ENCODE measurements around the gene ST3GAL5. TPM values are rescaled to one million over a fixed set of nuclear protein-coding genes. Genes with fewer than 3 reads are reported as not detected.
"Not testable (repeated sequence)": the region's sequence is repeated elsewhere in the genome, so short reads cannot be mapped to it uniquely, and the experiment has no call there.

Gene ST3GAL5
- polyA plus RNA-seq, 2 donors, result 1.9 to 3.2 TPM

DNA sequence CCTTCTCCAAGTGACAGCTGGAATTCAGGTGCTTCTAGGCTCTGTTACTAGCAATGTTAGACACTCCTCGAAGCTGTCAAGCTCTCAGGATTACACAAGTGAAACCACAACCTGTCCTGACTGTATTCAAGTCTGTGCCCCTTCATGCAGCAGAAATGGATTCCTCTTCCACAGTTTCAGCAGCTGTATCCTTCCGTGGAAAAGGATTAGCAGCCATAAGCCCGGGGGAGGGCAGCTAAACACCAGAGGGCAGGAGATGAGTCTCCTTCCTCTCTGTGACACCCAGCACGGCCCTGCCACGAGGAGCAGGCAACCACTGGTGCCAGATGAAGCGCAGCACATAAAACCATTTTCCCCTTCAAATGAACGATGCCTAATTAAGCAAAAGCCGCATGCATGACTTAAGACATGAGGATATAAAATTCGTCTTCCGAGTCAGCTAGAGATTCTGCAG lies 1.2 kb downstream of the ST3GAL5 start:
- Histone ChIP-seq H3K4me3 (ENCODE audit: low read depth in 1 of 2, low read length in 2 of 2) (peak overlapping the region in 1 of 2 donors; percentile 74), H3K27ac (ENCODE audit: low read depth in 2 of 2, low read length in 1 of 2) (peak overlapping the region; percentile 71 to 81), H3K27me3 (ENCODE audit: control insufficient read depth in 1 of 2, insufficient read depth in 2 of 2, low read length in 2 of 2) (no peaks in the 10 kb centered on the region), H3K9me3 (ENCODE audit: control insufficient read depth in 2 of 2, insufficient read depth in 1 of 2, low read depth in 1 of 2, low read length in 1 of 2) (no peaks in the 10 kb centered on the region), H3K4me1 (ENCODE audit: control insufficient read depth in 2 of 2, insufficient read depth in 2 of 2, low read length in 1 of 2) (no peaks in the 10 kb centered on the region), H3K36me3 (ENCODE audit: control insufficient read depth in 2 of 2, insufficient read depth in 2 of 2, low read length in 1 of 2) (no peaks in the 10 kb centered on the region)
- WGBS, 2 donors, result 4 to 6% methylated on average over 10 of the region's 10 CpGs

DNA sequence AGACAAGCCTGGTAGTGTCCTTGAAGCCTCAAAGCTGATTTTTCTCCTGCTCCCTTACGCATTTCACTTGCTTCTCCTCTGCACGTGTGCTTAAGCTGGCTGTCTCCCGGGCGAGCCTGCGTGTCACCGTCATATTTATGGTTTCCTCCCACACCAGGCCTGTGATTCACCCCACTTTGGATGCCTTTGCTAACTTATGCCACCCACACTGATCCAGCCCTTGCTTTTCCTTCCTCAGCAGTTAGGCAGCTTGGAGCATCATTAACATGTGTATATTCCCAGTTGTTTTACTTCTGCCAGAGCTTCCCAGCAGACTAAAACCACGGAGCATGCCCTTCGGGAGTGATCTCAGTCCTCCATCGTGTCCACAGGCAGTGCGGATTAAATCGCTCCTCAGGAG lies 2.2 kb downstream of the ST3GAL5 start:
- no peaks in the 10 kb centered on the region for H3K4me1 ChIP-seq (ENCODE audit: control insufficient read depth in 2 of 2, insufficient read depth in 2 of 2, low read length in 1 of 2)
- no peaks in the 10 kb centered on the region for H3K27me3 ChIP-seq (ENCODE audit: control insufficient read depth in 1 of 2, insufficient read depth in 2 of 2, low read length in 2 of 2)
- peak overlapping the region in 1 of 2 donors; percentile 48 for H3K27ac ChIP-seq (ENCODE audit: low read depth in 2 of 2, low read length in 1 of 2)
- no peak overlapping the region for H3K4me3 ChIP-seq (ENCODE audit: low read depth in 1 of 2, low read length in 2 of 2)
- peaks cover 0 to 2% of the 10 kb centered on the region in 2 donors for H3K9me3 ChIP-seq (ENCODE audit: control insufficient read depth in 2 of 2, insufficient read depth in 1 of 2, low read depth in 1 of 2, low read length in 1 of 2)
- no peaks in the 10 kb centered on the region for H3K36me3 ChIP-seq (ENCODE audit: control insufficient read depth in 2 of 2, insufficient read depth in 2 of 2, low read length in 1 of 2)
- 18 to 31% methylated on average over 11 of the region's 11 CpGs for WGBS, 2 donors

DNA sequence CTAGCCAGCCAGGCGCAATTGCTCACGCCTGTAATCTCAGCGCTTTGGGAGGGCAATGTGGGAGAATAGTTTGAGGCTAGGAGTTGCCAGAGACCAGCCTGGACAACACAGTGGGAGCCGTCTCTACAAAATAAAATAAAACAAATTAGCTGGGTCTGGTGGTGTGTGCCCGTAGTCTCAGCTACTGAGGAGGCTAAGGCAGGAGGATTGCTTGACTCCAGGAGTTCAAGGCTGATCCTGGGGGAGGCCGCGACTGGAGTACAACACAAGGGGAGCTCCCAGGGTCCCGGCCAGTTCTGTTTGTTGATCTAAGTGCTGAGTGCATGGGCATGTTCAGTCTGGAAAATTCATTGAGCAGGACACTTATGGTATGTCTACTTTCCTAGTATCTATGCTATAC lies 2.6 kb downstream of the ST3GAL5 start:
- H3K27me3 ChIP-seq (ENCODE audit: control insufficient read depth in 1 of 2, insufficient read depth in 2 of 2, low read length in 2 of 2), result no peaks in the 10 kb centered on the region
- H3K9me3 ChIP-seq (ENCODE audit: control insufficient read depth in 2 of 2, insufficient read depth in 1 of 2, low read depth in 1 of 2, low read length in 1 of 2), result peaks cover 0 to 2% of the 10 kb centered on the region in 2 donors
- no peaks in the 10 kb centered on the region for H3K36me3 ChIP-seq (ENCODE audit: control insufficient read depth in 2 of 2, insufficient read depth in 2 of 2, low read length in 1 of 2)
- H3K4me3 ChIP-seq (ENCODE audit: low read depth in 1 of 2, low read length in 2 of 2), result no peak overlapping the region
- no peak overlapping the region for H3K27ac ChIP-seq (ENCODE audit: low read depth in 2 of 2, low read length in 1 of 2)
- WGBS, 2 donors, result 79 to 90% methylated on average over 8 of the region's 8 CpGs
- no peaks in the 10 kb centered on the region for H3K4me1 ChIP-seq (ENCODE audit: control insufficient read depth in 2 of 2, insufficient read depth in 2 of 2, low read length in 1 of 2)

DNA sequence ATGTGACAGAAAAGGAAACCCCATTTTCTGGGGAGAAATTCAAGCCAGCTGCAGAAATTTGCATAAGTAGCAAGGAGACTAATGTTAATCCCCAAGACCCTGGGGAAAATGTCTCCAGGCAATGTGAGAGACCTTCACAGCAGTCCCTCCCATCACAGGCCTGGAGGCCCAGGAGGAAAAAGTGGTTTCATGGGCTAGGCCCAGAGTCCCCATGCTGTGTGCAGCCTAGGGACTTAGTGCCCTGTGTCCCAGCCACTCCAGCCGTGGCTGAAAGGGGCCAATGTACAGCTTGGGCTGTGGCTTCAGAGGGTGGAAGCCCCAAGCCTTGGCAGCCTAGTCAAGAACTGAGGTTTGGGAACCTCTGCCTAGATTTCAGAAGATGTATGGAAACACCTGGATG lies 7.0 kb downstream of the ST3GAL5 start:
- not testable (repeated sequence) for H3K27ac ChIP-seq (ENCODE audit: low read depth in 2 of 2, low read length in 1 of 2)
- 96% methylated on average over 1 of the region's 1 CpG for WGBS, 2 donors

DNA sequence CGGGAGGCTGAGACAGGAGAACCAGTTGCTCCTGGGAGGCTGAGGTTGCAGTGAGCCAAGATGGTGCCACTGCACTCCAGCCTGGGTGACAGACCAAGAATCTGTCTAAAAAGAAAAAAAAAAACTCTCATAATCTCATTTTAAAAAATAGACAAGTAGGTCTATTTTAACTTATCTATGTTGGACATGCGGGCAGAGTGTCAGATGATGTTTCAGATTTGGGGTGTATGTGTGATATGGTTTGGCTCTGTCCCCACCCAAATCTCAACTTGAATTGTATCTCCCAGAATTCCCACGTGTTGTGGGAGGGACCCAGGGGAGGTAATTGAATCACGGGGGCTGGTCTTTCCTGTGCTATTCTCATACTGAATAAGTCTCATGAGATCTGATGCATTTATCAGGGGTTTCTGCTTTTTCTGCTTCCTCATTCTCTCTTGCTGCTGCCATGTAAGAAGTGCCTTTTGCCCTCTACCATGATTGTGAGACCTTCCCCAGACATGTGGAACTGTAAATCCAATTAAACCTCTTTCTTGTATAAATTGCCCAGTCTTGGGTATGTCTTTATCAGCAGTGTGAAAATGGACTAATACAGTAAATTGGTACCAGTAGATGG lies 8.0 kb downstream of the ST3GAL5 start:
- H3K36me3 ChIP-seq (ENCODE audit: control insufficient read depth in 2 of 2, insufficient read depth in 2 of 2, low read length in 1 of 2); H3K4me1 ChIP-seq (ENCODE audit: control insufficient read depth in 2 of 2, insufficient read depth in 2 of 2, low read length in 1 of 2); H3K9me3 ChIP-seq (ENCODE audit: control insufficient read depth in 2 of 2, insufficient read depth in 1 of 2, low read depth in 1 of 2, low read length in 1 of 2); H3K27ac ChIP-seq (ENCODE audit: low read depth in 2 of 2, low read length in 1 of 2); H3K27me3 ChIP-seq (ENCODE audit: control insufficient read depth in 1 of 2, insufficient read depth in 2 of 2, low read length in 2 of 2); H3K4me3 ChIP-seq (ENCODE audit: low read depth in 1 of 2, low read length in 2 of 2): not testable (repeated sequence)
- 73 to 77% methylated on average over 4 of the region's 4 CpGs for WGBS, 2 donors

More for the DNA sequence above, 7.0 kb downstream of the ST3GAL5 start:
- not testable (repeated sequence) for H3K9me3 ChIP-seq (ENCODE audit: control insufficient read depth in 2 of 2, insufficient read depth in 1 of 2, low read depth in 1 of 2, low read length in 1 of 2); H3K4me3 ChIP-seq (ENCODE audit: low read depth in 1 of 2, low read length in 2 of 2); H3K36me3 ChIP-seq (ENCODE audit: control insufficient read depth in 2 of 2, insufficient read depth in 2 of 2, low read length in 1 of 2); H3K27me3 ChIP-seq (ENCODE audit: control insufficient read depth in 1 of 2, insufficient read depth in 2 of 2, low read length in 2 of 2); H3K4me1 ChIP-seq (ENCODE audit: control insufficient read depth in 2 of 2, insufficient read depth in 2 of 2, low read length in 1 of 2)

DNA sequence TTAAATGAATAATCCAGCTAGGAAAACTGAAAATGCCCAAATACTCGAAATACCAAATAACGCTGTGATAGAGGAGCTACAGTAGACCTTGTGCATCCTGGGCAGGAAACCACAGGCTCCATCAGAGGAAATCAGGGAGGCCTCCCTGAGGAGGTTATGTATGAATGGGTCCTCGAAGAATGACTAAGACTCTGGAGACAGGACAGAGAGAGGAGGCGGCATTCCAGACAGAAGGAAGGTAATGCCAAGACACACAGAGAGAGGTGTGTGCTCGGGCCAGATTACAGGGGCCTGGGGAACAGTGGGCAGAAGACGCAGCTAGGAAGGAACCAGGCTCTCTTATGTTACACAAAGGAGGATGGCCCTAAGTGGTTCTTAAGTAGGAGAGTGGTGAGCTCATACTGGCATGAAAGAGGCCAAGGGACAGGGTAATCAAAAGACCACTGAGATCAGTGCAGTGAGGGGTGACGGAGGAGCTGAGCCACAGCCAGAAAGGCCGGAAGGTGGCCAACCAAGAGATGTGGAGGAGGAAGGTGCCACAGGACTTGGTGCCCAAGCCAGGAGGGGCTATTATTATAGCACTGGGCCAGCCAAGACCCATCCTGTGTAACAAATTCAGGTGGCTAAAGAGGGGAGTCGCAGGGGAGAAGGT lies 9.9 kb downstream of the ST3GAL5 start:
- no peak overlapping the region for H3K27ac ChIP-seq (ENCODE audit: low read depth in 2 of 2, low read length in 1 of 2)
- no peaks in the 10 kb centered on the region for H3K4me1 ChIP-seq (ENCODE audit: control insufficient read depth in 2 of 2, insufficient read depth in 2 of 2, low read length in 1 of 2)
- H3K27me3 ChIP-seq (ENCODE audit: control insufficient read depth in 1 of 2, insufficient read depth in 2 of 2, low read length in 2 of 2), result no peaks in the 10 kb centered on the region
- WGBS, 2 donors, result 86 to 89% methylated on average over 9 of the region's 9 CpGs
- no peaks in the 10 kb centered on the region for H3K36me3 ChIP-seq (ENCODE audit: control insufficient read depth in 2 of 2, insufficient read depth in 2 of 2, low read length in 1 of 2)
- peaks cover 0 to 2% of the 10 kb centered on the region in 2 donors for H3K9me3 ChIP-seq (ENCODE audit: control insufficient read depth in 2 of 2, insufficient read depth in 1 of 2, low read depth in 1 of 2, low read length in 1 of 2)
- H3K4me3 ChIP-seq (ENCODE audit: low read depth in 1 of 2, low read length in 2 of 2), result no peak overlapping the region

DNA sequence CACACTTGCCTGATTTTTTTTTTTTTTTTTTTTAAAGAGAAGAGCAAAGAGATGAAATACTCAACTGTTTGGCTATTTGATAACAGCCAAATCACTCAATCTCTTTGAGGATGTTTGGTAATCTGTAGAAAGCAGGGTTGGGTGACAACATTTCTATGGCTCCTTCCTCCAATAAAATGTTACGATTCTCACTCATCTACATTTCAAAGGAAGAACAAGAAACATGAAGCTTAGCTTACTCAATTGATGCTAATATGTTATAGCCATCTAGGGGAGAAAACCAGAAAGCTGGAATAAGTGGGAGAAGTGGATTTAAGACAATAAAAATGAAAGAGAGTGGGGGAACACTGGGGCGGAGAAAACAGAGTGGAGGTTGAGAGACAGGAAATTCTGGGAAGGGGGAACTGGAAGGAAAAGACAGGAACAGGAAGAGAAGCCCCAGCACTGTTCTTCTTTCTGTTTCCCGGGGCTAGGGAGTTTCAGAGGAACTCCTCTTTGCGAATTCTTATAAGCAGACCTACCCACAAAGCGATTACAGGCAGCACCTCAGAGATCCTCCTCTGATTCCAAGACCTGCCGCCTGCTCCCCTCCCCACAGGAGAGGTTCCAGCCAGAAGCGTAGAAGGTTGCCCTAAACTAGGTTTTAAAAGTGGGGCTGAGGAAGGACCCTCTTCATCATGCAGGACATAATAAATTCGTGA lies 13.3 kb downstream of the ST3GAL5 start:
- no peak overlapping the region for H3K27ac ChIP-seq (ENCODE audit: low read depth in 2 of 2, low read length in 1 of 2)
- no peaks in the 10 kb centered on the region for H3K4me1 ChIP-seq (ENCODE audit: control insufficient read depth in 2 of 2, insufficient read depth in 2 of 2, low read length in 1 of 2)
- H3K36me3 ChIP-seq (ENCODE audit: control insufficient read depth in 2 of 2, insufficient read depth in 2 of 2, low read length in 1 of 2), result no peaks in the 10 kb centered on the region
- H3K9me3 ChIP-seq (ENCODE audit: control insufficient read depth in 2 of 2, insufficient read depth in 1 of 2, low read depth in 1 of 2, low read length in 1 of 2), result no peaks in the 10 kb centered on the region
- no peaks in the 10 kb centered on the region for H3K27me3 ChIP-seq (ENCODE audit: control insufficient read depth in 1 of 2, insufficient read depth in 2 of 2, low read length in 2 of 2)
- WGBS, 2 donors, result 78 to 85% methylated on average over 8 of the region's 8 CpGs
- no peak overlapping the region for H3K4me3 ChIP-seq (ENCODE audit: low read depth in 1 of 2, low read length in 2 of 2)

DNA sequence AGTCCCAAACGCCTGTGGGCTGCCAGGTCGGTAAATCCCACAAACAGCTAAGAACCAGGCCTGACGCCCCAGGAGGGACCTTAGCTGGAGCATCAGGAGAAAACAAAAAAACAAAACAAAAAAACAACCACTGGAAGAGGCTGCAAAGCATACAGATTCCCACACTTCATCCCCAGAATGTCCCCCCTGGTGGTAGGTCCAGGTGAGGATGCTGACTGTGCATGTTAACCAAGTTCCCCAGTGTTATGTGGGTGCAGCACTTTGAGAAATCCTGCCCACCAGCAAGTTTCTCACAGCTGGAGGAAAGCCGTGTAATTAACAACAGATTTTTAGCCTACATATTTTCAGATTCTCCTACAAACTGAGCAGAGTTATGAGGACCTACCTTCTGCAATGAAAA lies 15.1 kb downstream of the ST3GAL5 start:
- H3K27me3 ChIP-seq (ENCODE audit: control insufficient read depth in 1 of 2, insufficient read depth in 2 of 2, low read length in 2 of 2), result no peaks in the 10 kb centered on the region
- H3K36me3 ChIP-seq (ENCODE audit: control insufficient read depth in 2 of 2, insufficient read depth in 2 of 2, low read length in 1 of 2), result no peaks in the 10 kb centered on the region
- no peaks in the 10 kb centered on the region for H3K4me1 ChIP-seq (ENCODE audit: control insufficient read depth in 2 of 2, insufficient read depth in 2 of 2, low read length in 1 of 2)
- H3K9me3 ChIP-seq (ENCODE audit: control insufficient read depth in 2 of 2, insufficient read depth in 1 of 2, low read depth in 1 of 2, low read length in 1 of 2), result no peaks in the 10 kb centered on the region
- no peak overlapping the region for H3K27ac ChIP-seq (ENCODE audit: low read depth in 2 of 2, low read length in 1 of 2)
- 92 to 94% methylated on average over 4 of the region's 4 CpGs for WGBS, 2 donors
- no peak overlapping the region for H3K4me3 ChIP-seq (ENCODE audit: low read depth in 1 of 2, low read length in 2 of 2)

DNA sequence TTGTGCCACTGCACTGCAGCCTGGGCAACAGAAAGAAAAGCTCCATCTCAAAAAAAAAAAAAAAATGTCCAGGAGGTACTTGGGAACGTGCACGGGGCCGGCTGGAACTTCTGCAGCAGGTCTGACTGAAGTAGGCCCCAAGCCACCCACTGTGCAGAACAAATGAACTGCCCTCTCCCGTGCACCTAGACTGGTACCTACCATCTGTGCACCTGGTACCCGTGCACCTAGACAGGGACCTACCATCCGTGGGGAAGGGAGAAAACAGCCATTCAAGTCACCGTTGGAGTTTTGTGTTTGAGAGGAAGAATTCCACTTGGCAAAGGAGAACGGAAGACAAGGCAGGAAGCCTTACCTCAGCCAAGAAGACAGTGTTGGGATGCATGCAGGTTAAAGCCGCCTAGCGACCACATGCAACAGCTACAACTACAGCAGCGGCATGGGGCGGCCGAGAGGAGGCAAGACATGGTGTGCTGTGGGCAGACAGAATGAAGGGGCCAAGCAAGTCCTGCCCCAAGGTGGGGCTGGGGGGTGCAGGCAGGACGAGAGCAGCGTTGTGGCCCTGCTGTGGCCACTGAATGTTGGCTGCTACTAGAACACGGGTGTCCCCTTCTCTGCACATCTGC lies 16.1 kb downstream of the ST3GAL5 start:
- Histone ChIP-seq H3K27me3 (ENCODE audit: control insufficient read depth in 1 of 2, insufficient read depth in 2 of 2, low read length in 2 of 2) (no peaks in the 10 kb centered on the region), H3K4me3 (ENCODE audit: low read depth in 1 of 2, low read length in 2 of 2) (no peak overlapping the region), H3K27ac (ENCODE audit: low read depth in 2 of 2, low read length in 1 of 2) (no peak overlapping the region), H3K36me3 (ENCODE audit: control insufficient read depth in 2 of 2, insufficient read depth in 2 of 2, low read length in 1 of 2) (no peaks in the 10 kb centered on the region), H3K9me3 (ENCODE audit: control insufficient read depth in 2 of 2, insufficient read depth in 1 of 2, low read depth in 1 of 2, low read length in 1 of 2) (no peaks in the 10 kb centered on the region), H3K4me1 (ENCODE audit: control insufficient read depth in 2 of 2, insufficient read depth in 2 of 2, low read length in 1 of 2) (no peaks in the 10 kb centered on the region)
- WGBS, 2 donors, result 89% methylated on average over 16 of the region's 16 CpGs
